Right lobe of liver (tissue), 4 donors: ENCODE data around the gene HS1BP3.

Experiments used
- POLR2A ChIP-seq: fragments of 450-650 bp; IDR thresholded peaks from one replicate; pipeline ENCODE4 v1.6.1; 2017; ENCODE audit warnings: antibody characterized with exemption, mild to moderate bottlenecking
- TF ChIP-seq, protein P1 (sequence below), 4 donors: fragments of 200-600 bp in 3 of 4; fragments of 450-650 bp in 1 of 4; IDR thresholded peaks; one replicate each; pipeline versions ENCODE4 v1.5.1 to v1.8.0; 2016 to 2022; ENCODE audit warnings: antibody characterized with exemption in 4 of 4, mild to moderate bottlenecking in 2 of 4
- donor health status: DM: no; HTN: no; CAD: no.
- donor health status: DM: no; HTN: no; CAD: no.
- donor health status: DM: no; HTN: yes; CAD: no.

DNA sequence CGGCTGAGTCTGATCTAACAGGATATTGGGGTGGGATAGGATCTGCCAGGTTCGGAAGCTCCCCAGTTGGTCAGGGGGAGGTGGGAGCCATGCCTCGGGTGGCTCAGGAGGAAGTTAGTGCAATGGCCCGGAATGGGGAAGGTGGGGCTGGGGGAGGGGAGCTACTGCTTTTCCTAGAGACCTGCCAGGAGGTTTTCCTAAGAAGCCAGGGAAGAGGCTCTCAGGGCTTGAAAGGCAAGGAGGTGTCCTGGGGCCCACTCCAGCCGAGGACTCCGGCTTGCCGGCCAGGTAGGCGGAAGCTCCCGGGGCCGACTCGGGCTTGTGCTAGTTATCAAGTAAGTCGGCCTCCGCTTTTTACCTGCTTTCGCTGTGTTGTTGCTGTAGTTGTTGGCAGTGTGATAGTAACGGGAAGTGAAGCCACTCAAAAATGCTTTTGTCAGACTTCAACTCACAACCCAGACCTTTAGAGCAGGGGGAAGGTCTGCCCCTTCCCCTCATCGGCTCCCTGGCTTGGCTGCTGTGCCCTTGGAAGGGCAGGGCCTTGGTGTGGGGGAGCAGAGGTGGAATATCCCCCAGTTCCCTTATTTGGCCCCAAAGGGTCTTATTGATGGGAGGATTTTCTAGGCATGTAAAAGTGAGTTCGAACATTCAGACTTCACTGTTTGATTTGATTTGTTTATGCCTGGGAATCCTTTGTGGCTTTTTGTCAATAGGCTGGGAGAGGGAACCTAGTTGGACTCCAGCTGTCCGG, 21.5 kb upstream of the HS1BP3 start:
- TF ChIP-seq, protein P1, sequence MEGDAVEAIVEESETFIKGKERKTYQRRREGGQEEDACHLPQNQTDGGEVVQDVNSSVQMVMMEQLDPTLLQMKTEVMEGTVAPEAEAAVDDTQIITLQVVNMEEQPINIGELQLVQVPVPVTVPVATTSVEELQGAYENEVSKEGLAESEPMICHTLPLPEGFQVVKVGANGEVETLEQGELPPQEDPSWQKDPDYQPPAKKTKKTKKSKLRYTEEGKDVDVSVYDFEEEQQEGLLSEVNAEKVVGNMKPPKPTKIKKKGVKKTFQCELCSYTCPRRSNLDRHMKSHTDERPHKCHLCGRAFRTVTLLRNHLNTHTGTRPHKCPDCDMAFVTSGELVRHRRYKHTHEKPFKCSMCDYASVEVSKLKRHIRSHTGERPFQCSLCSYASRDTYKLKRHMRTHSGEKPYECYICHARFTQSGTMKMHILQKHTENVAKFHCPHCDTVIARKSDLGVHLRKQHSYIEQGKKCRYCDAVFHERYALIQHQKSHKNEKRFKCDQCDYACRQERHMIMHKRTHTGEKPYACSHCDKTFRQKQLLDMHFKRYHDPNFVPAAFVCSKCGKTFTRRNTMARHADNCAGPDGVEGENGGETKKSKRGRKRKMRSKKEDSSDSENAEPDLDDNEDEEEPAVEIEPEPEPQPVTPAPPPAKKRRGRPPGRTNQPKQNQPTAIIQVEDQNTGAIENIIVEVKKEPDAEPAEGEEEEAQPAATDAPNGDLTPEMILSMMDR (IDR thresholded peaks at IDR 0.05), result no peak
- TF ChIP-seq POLR2A, result no peak
